GM12892 (cell line): ENCODE results near the gene PRMT5.

ENCODE experiments used
- POLR2A ChIP-seq: IDR thresholded peaks from 2 replicates; pipeline ENCODE4 v1.6.1; 2011; ENCODE audit warnings: low read depth, low read length, control low read depth
- POLR2AphosphoS5 ChIP-seq: IDR thresholded peaks from 2 replicates; pipeline ENCODE4 v1.6.1; 2011; ENCODE audit warnings: low read depth, low read length, control low read depth
- TAF1 ChIP-seq: IDR thresholded peaks from 2 replicates; pipeline ENCODE4 v1.6.1; 2011; ENCODE audit warnings: low read depth, mild to moderate bottlenecking, control low read depth, low read length, borderline replicate concordance

DNA sequence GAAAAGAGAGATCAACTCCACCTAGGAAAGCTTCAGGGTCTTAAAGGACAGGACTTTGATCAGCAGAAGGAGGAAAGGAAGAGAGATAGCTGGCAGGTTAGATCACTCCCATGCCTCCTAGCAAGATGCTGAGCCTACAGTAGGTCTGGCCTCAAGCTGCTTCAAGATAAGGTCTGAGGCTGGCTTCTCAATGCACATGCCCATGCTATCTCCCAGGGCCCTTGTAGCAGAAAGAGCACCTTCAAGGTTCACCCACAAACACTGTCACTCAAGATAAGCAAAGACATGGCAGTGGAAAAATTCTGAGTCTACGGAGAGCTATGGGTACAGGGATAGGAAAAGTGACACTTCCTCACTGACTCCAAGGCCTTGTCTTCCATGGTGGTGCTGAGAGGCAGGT is 31.8 kb downstream of the PRMT5 start:
- no peak for TF ChIP-seq POLR2AphosphoS5
- no peak for TF ChIP-seq POLR2A
- TF ChIP-seq TAF1: no peak
